Stimulated activated CD4-positive, alpha-beta T cell treated with anti-CD3 and anti-CD28 coated beads, Interleukin-15, amount 100 ng/mL, for 24 hours (primary cell): ENCODE data around the gene SENP8.

Experiments
- DNase-seq: peaks from one replicate; pipeline ENCODE4 v3.0.0-alpha.2; 2020

Gene SENP8

DNA sequence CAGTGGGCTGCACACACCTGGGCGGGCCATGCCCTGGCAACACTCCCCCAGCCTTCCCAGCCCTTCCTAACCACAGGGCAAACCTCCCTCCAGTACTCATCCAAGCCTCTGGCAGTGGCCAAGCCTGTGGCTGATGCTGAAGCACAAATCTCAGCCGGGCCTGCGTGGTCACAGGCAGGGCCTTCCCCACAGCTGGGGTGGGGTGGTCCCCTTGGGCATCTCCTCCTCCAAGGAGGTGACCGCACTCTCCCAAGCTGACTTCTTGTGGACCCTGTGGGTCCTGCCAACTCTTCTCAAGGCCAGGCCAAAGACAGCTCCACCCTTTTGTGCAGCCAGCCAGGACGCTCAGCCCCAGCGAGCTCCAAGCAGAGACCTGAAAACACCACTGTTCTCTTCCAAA, 58.0 kb downstream of the SENP8 start:
- no peak for DNase-seq

DNA sequence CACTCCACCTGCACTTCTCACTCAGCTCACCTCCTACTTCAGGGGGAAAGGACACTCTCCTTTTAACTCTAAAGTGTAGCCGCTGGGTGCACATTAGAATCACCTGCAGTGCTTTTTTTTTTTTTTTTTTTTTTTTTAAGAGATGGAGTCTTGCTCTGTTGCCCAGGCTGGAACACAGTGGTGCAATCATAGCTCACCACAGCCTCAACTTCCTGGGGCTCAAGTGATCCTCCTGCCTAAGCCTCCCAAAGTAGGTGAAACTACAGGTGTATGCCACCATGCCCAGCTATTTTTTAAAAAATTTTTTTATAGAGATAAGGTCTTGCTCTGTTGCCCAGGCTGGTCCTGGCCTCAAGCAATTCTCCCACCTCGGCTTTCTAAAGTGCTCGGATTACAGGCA, 58.5 kb downstream of the SENP8 start:
- no peak for DNase-seq

DNA sequence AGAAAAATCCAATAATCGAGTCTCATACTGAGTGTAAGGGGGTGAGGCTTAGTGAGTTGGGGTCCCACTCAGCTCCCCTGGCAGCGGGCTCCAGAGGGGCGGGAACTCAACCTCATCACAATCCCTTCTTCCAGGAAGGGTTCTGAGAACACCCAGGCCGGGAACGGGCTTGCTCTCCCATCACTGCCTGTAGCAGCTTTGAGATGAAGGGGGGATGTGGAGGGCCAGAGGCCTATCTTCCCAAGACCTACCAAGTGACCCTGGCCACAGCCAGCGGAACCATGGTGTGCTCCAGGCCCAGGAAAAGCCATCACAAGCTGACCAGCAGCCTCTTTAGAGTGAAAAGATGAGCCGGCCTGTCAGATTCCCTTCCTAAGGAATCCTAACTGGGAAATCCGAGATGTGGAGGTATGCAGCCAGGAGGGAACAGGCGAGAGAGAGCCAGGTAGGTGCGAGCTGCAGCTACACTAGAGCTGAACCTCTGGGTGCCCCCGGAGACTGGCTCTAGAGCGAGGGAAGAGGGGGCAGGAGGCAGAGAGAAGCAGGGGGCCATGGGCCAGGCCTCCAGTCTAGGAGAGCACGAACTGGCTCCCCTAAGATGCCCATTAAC, 60.9 kb downstream of the SENP8 start:
- DNase-seq: no peak

DNA sequence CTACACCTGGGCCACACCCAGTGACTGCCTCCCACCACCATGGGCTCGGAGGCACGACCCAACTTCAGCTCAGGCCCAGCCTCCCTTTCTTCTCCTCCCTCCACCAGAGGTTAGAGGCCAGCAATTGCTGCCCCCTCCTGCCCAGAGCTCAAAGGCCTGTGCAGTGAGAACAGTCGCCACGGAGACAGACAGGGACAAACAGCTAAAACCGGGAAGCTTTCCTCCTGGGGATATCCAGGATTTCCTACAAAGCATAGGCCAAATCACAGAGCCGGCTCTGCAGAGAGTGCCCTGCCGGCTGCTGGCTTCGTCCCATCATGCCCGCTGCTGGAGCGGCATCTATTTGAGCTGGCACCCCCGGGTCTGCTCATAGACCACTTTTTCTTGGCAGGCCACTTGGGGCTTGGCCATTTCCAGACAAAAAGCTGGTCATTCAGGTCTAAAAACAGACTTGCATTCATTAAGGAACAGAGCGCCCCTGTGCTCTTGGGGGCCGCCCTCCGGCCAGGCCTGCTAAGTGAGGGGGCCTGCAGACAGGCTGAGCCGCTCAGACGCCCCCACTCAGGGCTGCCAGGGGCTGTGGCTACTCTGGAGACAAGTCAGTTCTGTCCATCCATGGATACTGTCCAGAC, 61.9 kb downstream of the SENP8 start:
- no peak for DNase-seq

DNA sequence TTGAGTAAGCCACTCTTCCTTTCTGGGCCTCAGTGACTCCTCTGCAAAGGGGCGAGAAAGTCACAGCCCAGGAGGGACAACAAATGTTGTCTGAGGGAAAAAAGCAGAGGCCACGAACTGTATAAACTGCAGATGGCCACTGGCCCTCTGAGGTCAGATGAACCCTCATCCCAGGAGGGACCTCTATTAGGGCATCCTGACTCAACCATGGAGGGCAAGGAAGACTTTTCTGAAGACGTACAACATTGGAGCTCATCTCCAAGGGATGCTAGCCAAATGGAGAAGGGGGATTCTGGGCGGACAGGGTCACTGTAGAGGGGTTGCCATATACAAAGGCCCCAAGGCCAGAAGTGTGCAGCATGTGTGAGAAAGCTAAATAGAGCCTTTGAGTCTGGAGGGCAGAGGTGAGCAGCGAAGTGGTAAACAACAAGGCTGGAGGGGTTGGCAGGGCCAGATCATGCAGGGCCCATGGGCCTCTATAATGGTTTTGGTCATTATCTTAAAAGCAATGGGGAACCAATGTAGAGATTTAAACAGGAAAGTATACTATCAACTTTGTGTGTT, 62.6 kb downstream of the SENP8 start:
- no peak for DNase-seq

DNA sequence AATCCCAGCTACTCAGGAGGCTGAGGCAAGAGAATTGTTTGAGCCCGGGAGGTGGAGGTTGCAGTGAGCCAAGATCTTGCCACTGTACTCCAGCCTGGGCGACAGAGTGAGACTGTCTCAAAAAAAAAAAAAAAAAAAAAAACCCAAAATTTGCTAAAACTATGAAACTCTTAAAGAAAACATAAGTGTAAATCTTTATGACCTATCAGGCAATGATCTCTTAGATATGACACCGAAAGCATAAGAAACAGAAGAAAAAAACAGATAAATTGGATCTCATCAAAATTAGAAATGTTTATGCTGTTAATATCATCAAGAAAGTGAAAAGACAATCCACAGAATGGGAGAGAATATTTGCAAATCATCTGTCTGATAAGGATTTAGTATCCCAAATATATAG, 64.0 kb downstream of the SENP8 start:
- no peak for DNase-seq

DNA sequence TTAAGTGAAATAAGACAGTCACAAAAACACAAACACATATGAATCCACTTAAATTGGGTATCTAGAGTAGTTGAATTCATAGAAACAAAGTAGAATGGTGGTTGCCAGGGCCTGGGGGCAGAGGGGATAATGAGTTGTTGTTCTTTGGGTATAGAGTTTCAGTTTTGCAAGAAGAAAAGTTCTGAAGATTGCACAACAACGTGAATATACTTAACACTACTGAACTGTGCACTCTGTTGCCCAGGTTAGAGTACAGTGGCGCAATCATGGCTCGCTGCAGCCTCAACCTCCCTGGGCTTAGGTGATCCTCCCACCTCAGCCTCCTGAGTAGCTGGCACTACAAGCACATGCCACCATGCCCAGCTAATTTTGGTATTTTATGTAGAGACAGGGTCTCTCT, 64.5 kb downstream of the SENP8 start:
- DNase-seq: no peak

DNA sequence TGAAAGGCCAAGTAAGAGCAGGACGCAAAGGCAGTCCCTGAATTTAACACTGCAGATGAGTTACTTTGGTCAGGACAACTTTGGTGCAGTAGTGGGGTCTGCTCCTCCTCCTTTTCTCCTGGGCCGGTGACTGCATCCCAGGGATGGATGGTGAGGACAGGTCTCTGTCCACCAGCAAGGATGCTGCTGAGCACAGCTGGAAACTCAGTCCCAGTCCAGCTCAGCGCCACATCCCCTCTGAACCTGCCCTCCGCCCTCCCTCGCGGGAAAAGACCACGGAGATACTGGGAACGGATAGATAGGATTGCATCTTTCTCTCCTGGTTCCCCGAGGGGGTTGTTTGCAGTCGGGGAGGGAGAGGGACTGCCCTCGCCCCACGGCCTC, 65.6 kb downstream of the SENP8 start:
- DNase-seq: no peak

DNA sequence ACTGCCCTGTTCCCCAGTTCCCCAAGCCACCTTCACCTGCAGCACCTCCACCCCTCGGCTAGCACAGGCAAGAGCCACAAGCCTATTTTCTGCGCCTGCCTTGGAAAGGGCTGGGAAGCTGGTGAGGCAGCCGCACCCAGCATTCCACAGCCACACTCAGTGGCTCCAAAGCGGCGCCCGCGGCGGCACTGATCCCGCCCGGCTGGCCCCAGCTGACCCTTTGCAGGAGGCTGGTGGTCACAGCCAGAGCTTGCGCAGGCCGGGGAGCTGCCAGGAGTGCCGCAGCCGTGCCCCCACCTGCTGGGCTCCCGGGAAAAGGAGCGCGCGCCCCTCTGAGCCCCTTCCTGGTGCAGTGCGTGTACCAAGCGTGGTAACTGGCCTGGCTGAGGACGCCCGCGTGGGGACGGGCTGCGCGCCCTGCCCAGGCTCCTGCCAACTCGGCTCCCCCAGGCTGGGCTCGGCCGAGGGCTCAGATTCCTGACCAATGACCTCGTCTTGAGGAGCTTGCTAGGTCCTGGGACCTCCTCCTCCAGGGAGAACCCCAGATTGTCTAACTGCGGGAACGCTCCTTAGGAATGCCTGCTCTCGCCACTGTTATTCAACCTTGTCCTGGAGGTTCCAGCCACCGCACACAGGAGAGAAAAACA, 66.1 kb downstream of the SENP8 start:
- DNase-seq: no peak

DNA sequence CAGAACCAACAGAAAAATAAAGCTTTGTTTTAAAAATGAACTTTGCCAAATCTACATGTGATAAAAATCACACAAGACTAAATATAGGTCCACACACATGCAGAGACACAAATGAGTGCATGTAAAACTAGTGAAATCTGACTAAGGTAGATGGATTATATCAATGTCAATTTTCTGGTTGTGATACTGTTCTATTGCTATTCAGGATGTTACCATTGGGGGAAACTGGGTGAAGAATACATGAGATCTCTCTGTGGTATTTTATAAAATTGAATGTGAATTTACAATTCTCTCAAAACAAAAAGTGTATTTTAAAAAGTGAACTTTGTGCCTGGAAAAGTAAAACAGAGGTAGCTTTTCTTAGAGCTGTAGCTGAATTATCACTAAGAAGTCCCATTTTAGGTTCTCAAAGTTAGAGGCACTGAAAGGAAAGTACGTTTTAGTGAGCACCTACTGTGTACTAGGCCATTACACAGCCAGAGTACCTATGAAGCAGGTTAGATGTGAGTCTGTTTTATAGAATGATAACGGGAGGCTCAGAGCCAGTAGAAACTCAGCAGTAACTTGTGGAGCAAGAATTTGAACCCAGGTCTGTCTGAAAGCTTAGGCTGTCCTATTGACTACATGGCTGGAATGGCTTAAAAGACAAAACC, 71.2 kb downstream of the SENP8 start:
- DNase-seq: no peak

DNA sequence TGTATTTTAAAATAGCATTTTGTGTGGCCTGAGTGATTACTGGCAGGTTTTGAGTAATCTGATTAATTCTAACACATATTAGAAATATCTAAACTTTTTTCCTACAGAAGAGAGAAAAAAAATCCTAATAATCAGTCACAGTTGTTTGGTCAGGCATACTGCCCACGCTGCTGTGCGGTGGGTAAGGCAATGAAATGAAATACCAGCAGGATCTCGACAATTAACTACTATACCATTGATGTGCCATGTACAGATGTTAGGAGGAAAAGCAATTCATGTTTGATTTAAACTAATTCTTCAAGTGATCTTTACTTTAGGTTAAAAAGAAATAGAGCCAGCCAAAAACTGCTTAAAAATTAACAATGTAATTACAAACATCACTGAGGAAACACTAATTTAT, 74.2 kb downstream of the SENP8 start:
- DNase-seq: no peak
